H1 (cell line): ENCODE measurements around the gene DEXI. TPM values are rescaled to one million over a fixed set of nuclear protein-coding genes. Genes with fewer than 3 reads are reported as not detected.

ENCODE experiments used
- CTCF ChIA-PET: fragments of 300-600 bp; sonication (Branson Sonifier 250); formaldehyde crosslinking; loops from one replicate; lab custom pipeline; 2021; ENCODE audit not compliant: partially characterized antibody; lab: Charles Lee
- POLR2A ChIA-PET: fragments of 300-600 bp; sonication (Branson Sonifier 250); formaldehyde crosslinking; loops from one replicate; lab custom pipeline; 2021; ENCODE audit warnings: inconsistent platforms; ENCODE audit not compliant: partially characterized antibody; lab: Charles Lee
- DNase-seq, 2 experiments: peaks; one replicate each; pipeline versions ENCODE4 v3.0.0 to v3.0.0-alpha.2; 2010 to 2022; ENCODE audit warnings: low spot score in 2 of 2, low read depth in 1 of 2, mixed read lengths in 1 of 2
- FAIRE-seq: peaks from 2 replicates; lab custom pipeline; 2011; peaks lifted over from hg19 to GRCh38; lab: Jason Lieb, UNC
- H2AFZ ChIP-seq: 2 replicates; pipeline ENCODE4 v1.8.1; 2012; ENCODE audit warnings: low read length, inconsistent platforms
- H2AK5ac ChIP-seq: 2 replicates; pipeline ENCODE4 v1.6.1; 2013; ENCODE audit warnings: low read depth, low read length
- H2BK120ac ChIP-seq: replicated peaks from 2 replicates; pipeline ENCODE3; 2013; ENCODE audit warnings: low read depth, low read length, inconsistent platforms
- H2BK12ac ChIP-seq: 2 replicates; pipeline ENCODE4 v1.6.1; 2013; ENCODE audit warnings: low read depth, low read length
- H2BK15ac ChIP-seq: 2 replicates; pipeline ENCODE4 v1.6.1; 2013; ENCODE audit warnings: low read length
- H2BK20ac ChIP-seq: 2 replicates; pipeline ENCODE4 v1.6.1; 2013; ENCODE audit warnings: low read length
- H2BK5ac ChIP-seq: 2 replicates; pipeline ENCODE4 v1.6.1; 2013; ENCODE audit warnings: low read depth, low read length
- H3K14ac ChIP-seq: 2 replicates; pipeline ENCODE4 v1.6.1; 2013; ENCODE audit warnings: inconsistent platforms; ENCODE audit not compliant: insufficient read length
- H3K18ac ChIP-seq: 2 replicates; pipeline ENCODE4 v1.6.1; 2013; ENCODE audit warnings: low read length; ENCODE audit errors: extremely low read depth
- H3K23ac ChIP-seq: 2 replicates; pipeline ENCODE4 v1.6.1; 2013; ENCODE audit warnings: inconsistent platforms; ENCODE audit not compliant: insufficient read length
- H3K23me2 ChIP-seq: 2 replicates; pipeline ENCODE4 v1.6.1; 2013; ENCODE audit warnings: low read depth, low read length
- H3K27ac ChIP-seq: 2 replicates; pipeline ENCODE4 v1.6.1; 2011; ENCODE audit warnings: low read depth, low read length, inconsistent platforms
- H3K27me3 ChIP-seq, 4 experiments: replicated peaks in 1 of 4; 1 replicate in 1 of 4; 2 replicates in 3 of 4; pipeline versions ENCODE4 v1.6.1 to v1.8.1; 2011 to 2013; ENCODE audit warnings: low read length in 3 of 4, mild to moderate bottlenecking in 3 of 4, inconsistent platforms in 2 of 4, mixed read lengths in 2 of 4, moderate library complexity in 1 of 4; ENCODE audit not compliant: control insufficient read depth in 3 of 4, insufficient read depth in 3 of 4; ENCODE audit errors: extremely low read depth in 1 of 4
- H3K36me3 ChIP-seq, 4 experiments: 2 replicates each; pipeline versions ENCODE4 v1.6.1 to v1.8.1; 2011 to 2013; ENCODE audit warnings: mild to moderate bottlenecking in 4 of 4, low read length in 3 of 4, moderate library complexity in 2 of 4, control low read depth in 1 of 4, inconsistent platforms in 1 of 4; ENCODE audit not compliant: insufficient read depth in 4 of 4, control insufficient read depth in 2 of 4
- H3K4ac ChIP-seq: replicated peaks from 2 replicates; pipeline ENCODE3; 2013; ENCODE audit warnings: low read length, low read depth, mixed read lengths, inconsistent platforms; ENCODE audit not compliant: insufficient read length
- H3K4me1 ChIP-seq, 4 experiments: replicated peaks in 1 of 4; 1 replicate in 1 of 4; 2 replicates in 3 of 4; pipeline versions ENCODE4 v1.6.1 to v1.8.1; 2011 to 2013; ENCODE audit warnings: low read length in 3 of 4, inconsistent platforms in 2 of 4, mixed read lengths in 1 of 4; ENCODE audit not compliant: insufficient read depth in 4 of 4, control insufficient read depth in 3 of 4
- H3K4me2 ChIP-seq, 2 experiments: 2 replicates each; pipeline versions ENCODE4 v1.6.1 to v1.8.1; 2011 to 2013; ENCODE audit warnings: low read depth in 2 of 2, low read length in 2 of 2, control low read depth in 1 of 2, inconsistent platforms in 1 of 2, mild to moderate bottlenecking in 1 of 2; ENCODE audit not compliant: insufficient read depth in 1 of 2
- H3K4me3 ChIP-seq, 4 experiments: fragments of 200-600, 300-600 bp in 1 of 4; sonication (generic), shearing (Covaris generic), sonication (Bioruptor Twin) in 1 of 4; 2 replicates each; pipeline versions ENCODE4 v1.5.1 to v1.8.1; 2011 to 2016; ENCODE audit warnings: low read length in 4 of 4, low read depth in 3 of 4, control low read depth in 2 of 4, inconsistent platforms in 2 of 4, mild to moderate bottlenecking in 2 of 4, mixed read lengths in 1 of 4, moderate library complexity in 1 of 4; ENCODE audit not compliant: insufficient read depth in 2 of 4; ENCODE audit errors: extremely low read depth in 1 of 4
- H3K56ac ChIP-seq: replicated peaks from 2 replicates; pipeline ENCODE3; 2013; ENCODE audit warnings: low read depth, mild to moderate bottlenecking, mixed read lengths, low read length, inconsistent platforms; ENCODE audit not compliant: insufficient read length
- H3K79me1 ChIP-seq: 2 replicates; pipeline ENCODE4 v1.6.1; 2013; ENCODE audit warnings: low read depth, low read length, control low read depth
- H3K79me2 ChIP-seq, 2 experiments: 2 replicates each; pipeline versions ENCODE4 v1.6.1 to v1.8.1; 2012 to 2013; ENCODE audit warnings: low read length in 2 of 2, mild to moderate bottlenecking in 2 of 2, inconsistent platforms in 1 of 2; ENCODE audit not compliant: insufficient read depth in 2 of 2, control insufficient read depth in 1 of 2
- H3K9ac ChIP-seq, 4 experiments: replicated peaks in 1 of 4; 1 replicate in 1 of 4; 2 replicates in 3 of 4; pipeline versions ENCODE4 v1.6.1 to v1.8.1; 2011 to 2013; ENCODE audit warnings: low read depth in 3 of 4, low read length in 3 of 4, control low read depth in 2 of 4, mild to moderate bottlenecking in 2 of 4, moderate library complexity in 2 of 4, inconsistent platforms in 1 of 4; ENCODE audit errors: extremely low read depth in 1 of 4
- H3K9me3 ChIP-seq, 2 experiments: 2 replicates each; pipeline versions ENCODE4 v1.6.1 to v1.8.1; 2012 to 2013; ENCODE audit warnings: mild to moderate bottlenecking in 2 of 2, moderate library complexity in 2 of 2, control low read depth in 1 of 2, inconsistent platforms in 1 of 2, low read depth in 1 of 2, low read length in 1 of 2, mixed read lengths in 1 of 2; ENCODE audit not compliant: insufficient read depth in 2 of 2
- H4K20me1 ChIP-seq, 2 experiments: replicated peaks in 1 of 2; 2 replicates each; pipeline versions ENCODE3 to v1.8.1; 2011 to 2013; ENCODE audit warnings: inconsistent platforms in 2 of 2, low read length in 2 of 2, mild to moderate bottlenecking in 1 of 2; ENCODE audit not compliant: insufficient read depth in 2 of 2, control insufficient read depth in 1 of 2
- H4K5ac ChIP-seq: 2 replicates; pipeline ENCODE4 v1.6.1; 2013; ENCODE audit warnings: low read length, low read depth, mixed read lengths, inconsistent platforms; ENCODE audit not compliant: insufficient read length
- H4K8ac ChIP-seq: 2 replicates; pipeline ENCODE4 v1.8.0; 2013; ENCODE audit warnings: mild to moderate bottlenecking, moderate library complexity, low read length, inconsistent platforms; ENCODE audit not compliant: insufficient read depth; ENCODE audit errors: extremely low read depth
- H4K91ac ChIP-seq: replicated peaks from 2 replicates; pipeline ENCODE3; 2013; ENCODE audit warnings: low read length, mixed read lengths, inconsistent platforms; ENCODE audit not compliant: insufficient read length
- ASH2L ChIP-seq: fragments of 200-600, 300-600 bp; sonication (generic); IDR thresholded peaks from one replicate; pipeline ENCODE4 v1.7.1; 2017; ENCODE audit warnings: low read length
- BRCA1 ChIP-seq: IDR thresholded peaks from 2 replicates; pipeline ENCODE4 v1.6.1; 2012; ENCODE audit warnings: low read depth, low read length, improper control_type of control experiment
- CEBPB ChIP-seq: IDR thresholded peaks from 2 replicates; pipeline ENCODE4 v1.6.1; 2012; ENCODE audit warnings: low read depth, low read length
- CHD2 ChIP-seq: IDR thresholded peaks from 2 replicates; pipeline ENCODE4 v1.6.1; 2012; ENCODE audit warnings: low read length, improper control_type of control experiment
- CREB1 ChIP-seq: IDR thresholded peaks from 2 replicates; pipeline ENCODE4 v1.6.1; 2012; ENCODE audit warnings: inconsistent platforms
- EGR1 ChIP-seq: IDR thresholded peaks from 2 replicates; pipeline ENCODE4 v1.6.1; 2011; ENCODE audit warnings: low read depth, low read length, borderline replicate concordance
- HDAC2 ChIP-seq, 2 experiments: fragments of 300-600 bp in 1 of 2; sonication (generic) in 1 of 2; IDR thresholded peaks; 2 replicates each; pipeline ENCODE4 v1.6.1; 2011 to 2012; ENCODE audit warnings: low read depth in 2 of 2, low read length in 2 of 2, mild to moderate bottlenecking in 2 of 2, moderate library complexity in 2 of 2, borderline replicate concordance in 1 of 2, inconsistent platforms in 1 of 2
- KDM4A ChIP-seq: IDR thresholded peaks from one replicate; pipeline ENCODE4 v1.7.1; 2012; ENCODE audit warnings: low read depth, mild to moderate bottlenecking, moderate library complexity, low read length, inconsistent platforms; ENCODE audit not compliant: severe bottlenecking
- KDM5A ChIP-seq: fragments of 200-600 bp; IDR thresholded peaks from 2 replicates; pipeline ENCODE4 v1.7.1; 2012; ENCODE audit warnings: mild to moderate bottlenecking, low read length, inconsistent platforms, mixed read lengths
- MAX ChIP-seq: IDR thresholded peaks from 2 replicates; pipeline ENCODE4 v1.6.1; 2012; ENCODE audit warnings: inconsistent platforms
- POLR2A ChIP-seq, 2 experiments: IDR thresholded peaks; 1 replicate in 1 of 2; 2 replicates in 1 of 2; pipeline ENCODE4 v1.6.1; 2011; ENCODE audit warnings: low read depth in 2 of 2, low read length in 2 of 2, mild to moderate bottlenecking in 2 of 2; ENCODE audit errors: control extremely low read depth in 1 of 2
- RNF2 ChIP-seq: fragments of 200-900, 300-1000 bp; sonication (generic); IDR thresholded peaks from 2 replicates; pipeline ENCODE4 v1.7.1; 2016; ENCODE audit warnings: borderline replicate concordance, low read depth, mild to moderate bottlenecking, antibody characterized with exemption, low read length; ENCODE audit not compliant: poor library complexity, severe bottlenecking; ENCODE audit errors: missing control alignments
- SP1 ChIP-seq: IDR thresholded peaks from 2 replicates; pipeline ENCODE4 v1.6.1; 2011; ENCODE audit warnings: low read depth, low read length
- YY1 ChIP-seq: IDR thresholded peaks from 2 replicates; pipeline ENCODE4 v1.6.1; 2011; ENCODE audit warnings: low read depth, mild to moderate bottlenecking, low read length
- WGBS, 2 experiments: shearing (Covaris generic) in 1 of 2; methylation state at CpG; one replicate each; pipeline versions ENCODE4 v1.1.6 to v1.1.7; 2013 to 2015; ENCODE audit warnings: low lambda C conversion rate in 2 of 2, mixed read lengths in 2 of 2, inconsistent platforms in 1 of 2, low coverage in 1 of 2, missing lambda C conversion rate in 1 of 2; ENCODE audit not compliant: insufficient replicate concordance in 2 of 2, insufficient coverage in 1 of 2, insufficient read length in 1 of 2; ENCODE audit errors: extremely low coverage in 1 of 2, missing lambda C conversion rate in 1 of 2; 5-methylcytosine and 5-hydroxymethylcytosine counted together
- polyA plus RNA-seq, 7 experiments: library from polyadenylated mRNA; depleted of rRNA in 3 of 7; stranded (reverse) in 5 of 7; unstranded in 2 of 7; fragments of >200 nt in 5 of 7; fragments of 200-250 nt in 2 of 7; gene quantifications; 1 replicate in 5 of 7; 2 replicates in 1 of 7; 4 replicates in 1 of 7; pipeline versions ENCODE4 v1.2.1 to v1.2.3, GENCODE V29; 2011 to 2013; ENCODE audit warnings: missing spikeins in 2 of 7, mixed read lengths in 2 of 7
- total RNA-seq: library from RNA; stranded (reverse); fragmentation: NEBNext Ultra II Directional; extraction: Animal tissue kit (Norgen Biotek cat#: 25700); gene quantifications from 2 replicates; pipeline ENCODE4 v1.2.1, GENCODE V29; 2021

DEXI gene
- total and polyA plus RNA-seq, 2 of the 8 experiments (the other 6 are each of a cell fraction or from before 2014, with no cell fraction given), result 39.5 to 47.3 TPM

- Histone ChIP-seq H3K4me1 (peaks cover 0 to 4% (median 2%) of the 10 kb centered on the region in 4 experiments; a peak in 4 of 7 replicates), H3K27me3 (no peaks in the 10 kb centered on the region), H3K23ac (no peak overlapping the region), H3K56ac (no peak overlapping the region), H4K8ac (no peak overlapping the region), H4K91ac (no peak overlapping the region), H3K79me2 (no peaks in the 10 kb centered on the region), H4K5ac (no peak overlapping the region), H2BK12ac (no peak overlapping the region), H3K27ac (no peak overlapping the region), H2BK15ac (no peak overlapping the region), H2BK20ac (no peak overlapping the region), H2BK120ac (no peak overlapping the region), H3K9me3 (no peaks in the 10 kb centered on the region), H3K4me2 (no peak overlapping the region), H3K79me1 (0 out of 2 replicates have a peak, but pooled peaks cover 2% of the 10 kb centered on the region), H2BK5ac (no peak overlapping the region), H3K9ac (no peak overlapping the region), H3K18ac (no peak overlapping the region), H3K14ac (no peak overlapping the region), H4K20me1 (peaks cover 0 to 2% of the 10 kb centered on the region in 2 experiments), H3K4ac (no peak overlapping the region), H2AK5ac (no peak overlapping the region), H2AFZ (no peak overlapping the region), H3K23me2 (no peaks in the 10 kb centered on the region), H3K4me3 (no peak overlapping the region), H3K36me3 (peaks cover 0 to 10% (median 2%) of the 10 kb centered on the region in 4 experiments; a peak in 3 of 8 replicates)
- 91% methylated on average over 8 of the region's 8 CpGs; no CpG with 5 or more reads in 1 of the 2 experiments for WGBS, 2 experiments
- ChIA-PET POLR2A (interaction anchor here (0.6 to 2.8 kb wide), 3 partner anchors 14 to 511 kb away, joined by 3 to 11 read pairs (median 3); no protein-coding TSS in a partner anchor), CTCF (interaction anchor here (0.5 to 8.0 kb wide), 32 partner anchors 11 to 746 kb away, joined by 3 to 117 read pairs (median 5); partner anchors contain the start of gene SOCS1)
- DNase-seq (no peak), FAIRE-seq (no peak)
- TF ChIP-seq SP1, result no peak
- TF ChIP-seq RNF2, result no peak
- TF ChIP-seq MAX, result no peak
- TF ChIP-seq YY1, result no peak
- TF ChIP-seq EGR1, result no peak
- no peak for TF ChIP-seq CREB1
- no peak for TF ChIP-seq CHD2
- no peak for TF ChIP-seq HDAC2 (IDR thresholded peaks at IDR 0.05; ENCODE audit: borderline replicate concordance in 1 of 2, low read depth in 2 of 2, low read length in 2 of 2)
- TF ChIP-seq KDM4A, result no peak
- no peak for TF ChIP-seq BRCA1
- TF ChIP-seq POLR2A (IDR thresholded peaks at IDR 0.05; ENCODE audit: control extremely low read depth in 1 of 2, low read depth in 2 of 2, low read length in 2 of 2), result no peak
- no peak for TF ChIP-seq KDM5A
- TF ChIP-seq ASH2L, result no peak
- no peak for TF ChIP-seq CEBPB
These were observed 22.6 kb upstream of the DEXI start for GRCh38 chr16:10964891-10965326.
